GM12874 (cell line): ENCODE results near the gene RBM20.

Experiments
- CTCF ChIP-seq: IDR thresholded peaks from 2 replicates; pipeline ENCODE4 v1.5.1; 2011; ENCODE audit warnings: low read depth, mild to moderate bottlenecking, control low read depth, low read length, moderate library complexity; ENCODE audit not compliant: insufficient read depth

Gene RBM20

GRCh38 chr10:110805292-110805691 is 161.2 kb downstream of the RBM20 start:
- no peak for TF ChIP-seq CTCF

GRCh38 chr10:110806335-110806734 is 162.2 kb downstream of the RBM20 start:
- no peak for TF ChIP-seq CTCF

- no peak for TF ChIP-seq CTCF
These were observed 164.0 kb downstream of the RBM20 start for GRCh38 chr10:110808123-110808522.

GRCh38 chr10:110808615-110809014 is 164.5 kb downstream of the RBM20 start:
- no peak for TF ChIP-seq CTCF

- no peak for TF ChIP-seq CTCF
These were observed 166.5 kb downstream of the RBM20 start for GRCh38 chr10:110810625-110811024.

GRCh38 chr10:110811791-110812581 is 167.8 kb downstream of the RBM20 start:
- TF ChIP-seq CTCF: no peak

GRCh38 chr10:110812583-110812982 is 168.4 kb downstream of the RBM20 start:
- TF ChIP-seq CTCF: no peak
